Endothelial cell of umbilical vein (primary cell): ENCODE measurements around the gene DEPDC1. TPM values are rescaled to one million over a fixed set of nuclear protein-coding genes. Genes with fewer than 3 reads are reported as not detected.

Experiments used
- BruUV-seq: library from RNA; stranded (reverse); fragments of 400-500 nt; replicated peaks from 2 replicates; lab custom pipeline; 2021; lab: Mats Ljungman, UMichigan
- CTCF ChIA-PET: fragments of 300-600, 350-600 bp; sonication (Branson Sonifier 250); formaldehyde crosslinking; loops from one replicate; lab custom pipeline; 2021; ENCODE audit warnings: antibody characterized with exemption, inconsistent platforms; lab: Charles Lee
- POLR2A ChIA-PET: fragments of 300-600, 350-600 bp; sonication (Branson Sonifier 250); formaldehyde crosslinking; loops from one replicate; lab custom pipeline; 2021; ENCODE audit warnings: antibody characterized with exemption, inconsistent platforms; lab: Charles Lee
- DNase-seq: peaks from one replicate; pipeline ENCODE4 v3.0.0-alpha.2; 2011; ENCODE audit warnings: low read depth, low spot score
- FAIRE-seq: peaks from 2 replicates; lab custom pipeline; 2011; peaks lifted over from hg19 to GRCh38; lab: Jason Lieb, UNC
- H2AFZ ChIP-seq: 2 replicates; pipeline ENCODE4 v1.6.0; 2012; ENCODE audit warnings: low read depth, low read length, control low read depth, inconsistent platforms
- H3K27ac ChIP-seq: 2 replicates; pipeline ENCODE4 v1.5.1; 2011; ENCODE audit warnings: low read depth, mild to moderate bottlenecking, control low read depth, low read length, moderate library complexity; ENCODE audit not compliant: insufficient read depth
- H3K27me3 ChIP-seq, 2 experiments: 2 replicates each; pipeline versions ENCODE4 v1.6.0 to v1.6.1; 2011; ENCODE audit warnings: low read length in 2 of 2, mixed read lengths in 1 of 2; ENCODE audit not compliant: control insufficient read depth in 2 of 2, insufficient read depth in 2 of 2
- H3K36me3 ChIP-seq, 2 experiments: 2 replicates in 1 of 2; 3 replicates in 1 of 2; pipeline ENCODE4 v1.5.1; 2011; ENCODE audit warnings: low read length in 2 of 2, mild to moderate bottlenecking in 1 of 2, moderate library complexity in 1 of 2; ENCODE audit not compliant: control insufficient read depth in 2 of 2, insufficient read depth in 2 of 2; ENCODE audit errors: extremely low read depth in 1 of 2
- H3K4me1 ChIP-seq: 3 replicates; pipeline ENCODE4 v1.5.1; 2011; ENCODE audit warnings: mild to moderate bottlenecking, low read length; ENCODE audit not compliant: control insufficient read depth, insufficient read depth; ENCODE audit errors: extremely low read depth
- H3K4me2 ChIP-seq: 2 replicates; pipeline ENCODE4 v1.6.1; 2011; ENCODE audit warnings: low read length, control low read depth, mixed read lengths; ENCODE audit not compliant: insufficient read depth
- H3K4me3 ChIP-seq, 3 experiments: fragments of 200-600 bp in 1 of 3; sonication (generic), shearing (Covaris generic) in 1 of 3; replicated peaks in 1 of 3; 2 replicates each; pipeline ENCODE4 v1.5.1; 2011 to 2016; ENCODE audit warnings: control low read depth in 3 of 3, low read length in 3 of 3, mild to moderate bottlenecking in 2 of 3, inconsistent platforms in 1 of 3, low read depth in 1 of 3, moderate library complexity in 1 of 3; ENCODE audit not compliant: insufficient read depth in 1 of 3
- H3K79me2 ChIP-seq: 2 replicates; pipeline ENCODE4 v1.6.0; 2012; ENCODE audit warnings: low read length, inconsistent platforms; ENCODE audit not compliant: control insufficient read depth, insufficient read depth
- H3K9ac ChIP-seq: replicated peaks from 2 replicates; pipeline ENCODE3; 2011; ENCODE audit warnings: low read length, control low read depth; ENCODE audit not compliant: insufficient read depth; ENCODE audit errors: extremely low read depth
- H3K9me1 ChIP-seq: replicated peaks from 3 replicates; pipeline ENCODE4 v1.6.0; 2011; ENCODE audit warnings: mild to moderate bottlenecking, low read length; ENCODE audit not compliant: control insufficient read depth, insufficient read depth; ENCODE audit errors: extremely low read depth
- H3K9me3 ChIP-seq: replicated peaks from 2 replicates; pipeline ENCODE4 v1.5.1; 2012; ENCODE audit warnings: low read length, inconsistent platforms; ENCODE audit not compliant: control insufficient read depth, insufficient read depth
- H4K20me1 ChIP-seq: replicated peaks from 2 replicates; pipeline ENCODE3; 2011; ENCODE audit warnings: mild to moderate bottlenecking, low read length; ENCODE audit not compliant: control insufficient read depth, insufficient read depth; ENCODE audit errors: extremely low read depth
- EZH2 ChIP-seq: IDR thresholded peaks from 2 replicates; pipeline ENCODE4 v1.6.1; 2012; ENCODE audit warnings: borderline replicate concordance, low read depth, mild to moderate bottlenecking, moderate library complexity, low read length, inconsistent platforms; ENCODE audit not compliant: severe bottlenecking
- FOS ChIP-seq: IDR thresholded peaks from 2 replicates; pipeline ENCODE4 v1.6.1; 2011; ENCODE audit warnings: mild to moderate bottlenecking, low read length, moderate library complexity, borderline replicate concordance; ENCODE audit not compliant: insufficient read depth
- GATA2 ChIP-seq: IDR thresholded peaks from 2 replicates; pipeline ENCODE4 v1.7.0; 2011; ENCODE audit warnings: low read depth, mild to moderate bottlenecking, moderate library complexity, mixed read lengths, low read length; ENCODE audit not compliant: insufficient read length, insufficient read depth
- JUN ChIP-seq: IDR thresholded peaks from 2 replicates; pipeline ENCODE4 v1.6.1; 2011; ENCODE audit warnings: borderline replicate concordance, low read depth; ENCODE audit not compliant: insufficient read length, insufficient read depth
- MAX ChIP-seq: IDR thresholded peaks from 2 replicates; pipeline ENCODE4 v1.6.1; 2011; ENCODE audit not compliant: insufficient read depth, insufficient read length
- MYC ChIP-seq: IDR thresholded peaks from one replicate; pipeline ENCODE4 v1.6.1; 2011; ENCODE audit warnings: mild to moderate bottlenecking, low read depth, low read length
- POLR2A ChIP-seq: IDR thresholded peaks from 2 replicates; pipeline ENCODE4 v1.6.1; 2012; ENCODE audit warnings: low read depth, mild to moderate bottlenecking, control low read depth, low read length
- POLR2AphosphoS5 ChIP-seq: IDR thresholded peaks from 2 replicates; pipeline ENCODE4 v1.6.1; 2012; ENCODE audit warnings: low read depth, mild to moderate bottlenecking, control low read depth, low read length, moderate library complexity; ENCODE audit not compliant: insufficient read depth
- dilution Hi-C: fragments of 300-500 bp; cut with MboI; formaldehyde crosslinking; loops from one replicate; pipeline ENCODE4 v1.15.0; 2019; ENCODE audit warnings: low sequenced_read_pairs; ENCODE audit not compliant: extremely low pct_ligation_motif_present
- intact Hi-C: fragments of 100-400 bp; cut with micrococcal nuclease; formaldehyde crosslinking; loops from one replicate; pipeline ENCODE4 v1.10.0; 2022
- polyA plus RNA-seq, 4 experiments: library from polyadenylated mRNA; depleted of rRNA in 3 of 4; stranded (reverse) in 3 of 4; unstranded in 1 of 4; fragments of >200 nt; gene quantifications; 2 replicates each; pipeline versions ENCODE4 v1.2.1 to v1.2.3, GENCODE V29; 2011 to 2012; ENCODE audit warnings: missing spikeins in 1 of 4
- total RNA-seq: library from RNA; stranded (reverse); gene quantifications from 2 replicates; pipeline ENCODE4 v1.2.3, GENCODE V29; 2021
- TF ChIP-seq, protein P1 (sequence below), 2 donors: IDR thresholded peaks; 1 replicate in 1 of 2; 2 replicates in 1 of 2; pipeline ENCODE4 v1.5.1; 2011; ENCODE audit warnings: low read length in 2 of 2, mild to moderate bottlenecking in 2 of 2, moderate library complexity in 2 of 2, control low read depth in 1 of 2, inconsistent platforms in 1 of 2, low read depth in 1 of 2; ENCODE audit not compliant: insufficient read depth in 1 of 2; ENCODE audit errors: extremely low read depth in 1 of 2

Gene DEPDC1
- total and polyA plus RNA-seq, 2 donors (not counting 3 experiments of a cell fraction or from before 2014, with no cell fraction given), result 5.5 to 30.4 TPM

DNA sequence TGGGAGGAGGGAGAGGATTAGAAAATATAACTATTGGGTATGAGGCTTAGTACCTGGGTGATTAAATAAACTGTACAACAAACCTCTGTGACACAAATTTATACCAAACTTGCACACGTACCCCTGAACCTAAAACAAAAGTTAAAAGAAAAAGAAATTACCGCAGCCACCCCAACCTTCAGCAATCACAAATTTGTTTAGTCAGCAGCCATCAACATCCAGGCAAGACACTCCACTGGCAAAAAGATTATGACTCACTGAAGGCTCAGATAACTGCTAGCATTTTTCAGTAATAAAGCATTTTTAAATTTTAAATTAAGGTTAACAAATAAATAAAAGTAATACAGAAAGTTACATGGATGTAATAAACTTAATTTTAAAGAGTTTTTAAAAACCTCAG lies 14.4 kb upstream of the DEPDC1 start:
- ChIA-PET POLR2A (no interaction called here), CTCF (no interaction called here)
- H3K9me3 ChIP-seq, result no peaks in the 10 kb centered on the region
- DNase-seq (no peak), FAIRE-seq (no peak)
- H3K4me1 ChIP-seq, result no peaks in the 10 kb centered on the region
- H3K9me1 ChIP-seq, result no peaks in the 10 kb centered on the region
- no peak overlapping the region for H3K9ac ChIP-seq
- intact Hi-C loops, result no loop called here
- no peak overlapping the region for H3K4me2 ChIP-seq
- H3K27me3 ChIP-seq, result no peaks in the 10 kb centered on the region
- no peak overlapping the region for H3K4me3 ChIP-seq
- H3K79me2 ChIP-seq, result no peaks in the 10 kb centered on the region
- no peaks in the 10 kb centered on the region for H4K20me1 ChIP-seq
- no peak overlapping the region for H2AFZ ChIP-seq
- BruUV-seq, result no TSS peak
- H3K36me3 ChIP-seq, result no peaks in the 10 kb centered on the region
- TF ChIP-seq MAX, result no peak
- no peak overlapping the region for H3K27ac ChIP-seq
- dilution Hi-C loops, result no loop called here

- Histone ChIP-seq H3K9me3 (peaks cover 2% of the 10 kb centered on the region), H2AFZ (no peak overlapping the region), H3K9me1 (no peaks in the 10 kb centered on the region), H3K27me3 (no peaks in the 10 kb centered on the region), H3K27ac (no peak overlapping the region), H3K4me2 (no peak overlapping the region), H3K79me2 (no peaks in the 10 kb centered on the region), H3K9ac (no peak overlapping the region), H4K20me1 (no peaks in the 10 kb centered on the region), H3K36me3 (no peaks in the 10 kb centered on the region), H3K4me3 (no peak overlapping the region), H3K4me1 (no peaks in the 10 kb centered on the region)
- no TSS peak for BruUV-seq
- dilution Hi-C loops, result no loop called here
- DNase-seq, result no peak
- no peak for FAIRE-seq
- intact Hi-C loops, result no loop called here
- TF ChIP-seq, protein P1, sequence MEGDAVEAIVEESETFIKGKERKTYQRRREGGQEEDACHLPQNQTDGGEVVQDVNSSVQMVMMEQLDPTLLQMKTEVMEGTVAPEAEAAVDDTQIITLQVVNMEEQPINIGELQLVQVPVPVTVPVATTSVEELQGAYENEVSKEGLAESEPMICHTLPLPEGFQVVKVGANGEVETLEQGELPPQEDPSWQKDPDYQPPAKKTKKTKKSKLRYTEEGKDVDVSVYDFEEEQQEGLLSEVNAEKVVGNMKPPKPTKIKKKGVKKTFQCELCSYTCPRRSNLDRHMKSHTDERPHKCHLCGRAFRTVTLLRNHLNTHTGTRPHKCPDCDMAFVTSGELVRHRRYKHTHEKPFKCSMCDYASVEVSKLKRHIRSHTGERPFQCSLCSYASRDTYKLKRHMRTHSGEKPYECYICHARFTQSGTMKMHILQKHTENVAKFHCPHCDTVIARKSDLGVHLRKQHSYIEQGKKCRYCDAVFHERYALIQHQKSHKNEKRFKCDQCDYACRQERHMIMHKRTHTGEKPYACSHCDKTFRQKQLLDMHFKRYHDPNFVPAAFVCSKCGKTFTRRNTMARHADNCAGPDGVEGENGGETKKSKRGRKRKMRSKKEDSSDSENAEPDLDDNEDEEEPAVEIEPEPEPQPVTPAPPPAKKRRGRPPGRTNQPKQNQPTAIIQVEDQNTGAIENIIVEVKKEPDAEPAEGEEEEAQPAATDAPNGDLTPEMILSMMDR (IDR thresholded peaks at IDR 0.05; ENCODE audit: extremely low read depth in 1 of 2, insufficient read depth in 1 of 2, low read depth in 1 of 2, low read length in 2 of 2), result no peak
- no peak for TF ChIP-seq EZH2
- no peak for TF ChIP-seq MAX
- no peak for TF ChIP-seq MYC
- TF ChIP-seq GATA2, result no peak
- no peak for TF ChIP-seq POLR2AphosphoS5
- no peak for TF ChIP-seq POLR2A
- TF ChIP-seq FOS, result no peak
- no peak for TF ChIP-seq JUN
- ChIA-PET CTCF (interaction anchor here (1.7 kb wide), 1 partner anchor 9 kb away, joined by 5 read pairs; the partner anchor contains the start of gene DEPDC1), POLR2A (no interaction called here)
Measured at GRCh38 chr1:68506386-68506785, 9.5 kb upstream of the DEPDC1 start.
